ENCODE measurements around the gene ACSL3. TPM values are rescaled to one million over a fixed set of nuclear protein-coding genes. Genes with fewer than 3 reads are reported as not detected.

ACSL3 gene
- total and polyA plus RNA-seq, 2 experiments from 2014 or later, result 108 to 148 TPM

DNA sequence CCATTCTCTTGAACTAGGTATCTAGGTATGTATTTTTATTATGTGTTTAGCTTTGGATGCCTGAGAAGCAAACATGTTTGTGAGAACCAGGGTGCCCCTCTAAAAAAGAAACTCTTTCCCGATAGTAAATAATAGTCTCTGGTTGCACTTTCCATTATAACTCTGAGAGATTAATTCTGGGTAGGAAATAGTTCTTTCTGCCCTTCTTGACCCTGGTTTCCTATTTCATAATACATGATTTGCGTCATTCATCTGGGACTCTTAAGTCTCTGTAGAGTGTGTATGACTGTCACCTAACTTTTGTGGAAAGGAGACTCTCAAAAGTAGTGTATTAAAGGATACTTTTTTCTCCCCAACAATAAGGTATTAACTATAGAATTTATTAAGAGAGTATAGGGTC, 31.5 kb downstream of the ACSL3 start:
- Histone ChIP-seq H3K4me3 (no peak overlapping the region), H3K36me3 (no peaks in the 10 kb centered on the region), H3K27ac (no peak overlapping the region), H3K27me3 (no peaks in the 10 kb centered on the region), H3K4me1 (ENCODE audit: low read depth) (peaks cover 26% of the 10 kb centered on the region), H3K9me3 (ENCODE audit: low read depth) (no peaks in the 10 kb centered on the region)
- DNase-seq (ENCODE audit: low read depth in 1 of 2, low spot score in 1 of 2), result peak in 1 of 2 donors; percentile 71
- TF ChIP-seq, protein P1, sequence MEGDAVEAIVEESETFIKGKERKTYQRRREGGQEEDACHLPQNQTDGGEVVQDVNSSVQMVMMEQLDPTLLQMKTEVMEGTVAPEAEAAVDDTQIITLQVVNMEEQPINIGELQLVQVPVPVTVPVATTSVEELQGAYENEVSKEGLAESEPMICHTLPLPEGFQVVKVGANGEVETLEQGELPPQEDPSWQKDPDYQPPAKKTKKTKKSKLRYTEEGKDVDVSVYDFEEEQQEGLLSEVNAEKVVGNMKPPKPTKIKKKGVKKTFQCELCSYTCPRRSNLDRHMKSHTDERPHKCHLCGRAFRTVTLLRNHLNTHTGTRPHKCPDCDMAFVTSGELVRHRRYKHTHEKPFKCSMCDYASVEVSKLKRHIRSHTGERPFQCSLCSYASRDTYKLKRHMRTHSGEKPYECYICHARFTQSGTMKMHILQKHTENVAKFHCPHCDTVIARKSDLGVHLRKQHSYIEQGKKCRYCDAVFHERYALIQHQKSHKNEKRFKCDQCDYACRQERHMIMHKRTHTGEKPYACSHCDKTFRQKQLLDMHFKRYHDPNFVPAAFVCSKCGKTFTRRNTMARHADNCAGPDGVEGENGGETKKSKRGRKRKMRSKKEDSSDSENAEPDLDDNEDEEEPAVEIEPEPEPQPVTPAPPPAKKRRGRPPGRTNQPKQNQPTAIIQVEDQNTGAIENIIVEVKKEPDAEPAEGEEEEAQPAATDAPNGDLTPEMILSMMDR (IDR thresholded peaks at IDR 0.05; ENCODE audit: low read depth, low read length), result no peak

DNA sequence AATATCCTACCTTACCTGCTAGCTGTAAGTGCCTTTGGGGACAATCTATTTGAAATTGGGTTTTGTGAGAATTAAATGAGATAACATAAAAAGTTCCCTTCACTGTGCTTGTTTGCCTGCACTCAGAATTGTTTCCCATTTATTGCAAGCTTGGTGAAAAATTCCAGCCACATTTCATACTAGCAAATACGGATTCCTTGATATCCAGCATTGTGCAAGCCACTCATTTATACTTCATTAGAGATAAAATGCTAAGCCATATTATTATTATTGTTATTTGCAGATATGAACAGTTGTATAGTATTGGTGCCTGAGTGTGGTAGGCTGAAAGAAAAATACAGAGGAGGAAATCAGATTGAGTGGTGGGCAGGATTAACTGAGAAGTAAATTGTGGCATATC, 31.9 kb downstream of the ACSL3 start:
- no peak for DNase-seq (ENCODE audit: low read depth in 1 of 2, low spot score in 1 of 2)
- Histone ChIP-seq H3K4me1 (ENCODE audit: low read depth) (peaks cover 26% of the 10 kb centered on the region), H3K4me3 (no peak overlapping the region), H3K9me3 (ENCODE audit: low read depth) (no peaks in the 10 kb centered on the region), H3K27me3 (no peaks in the 10 kb centered on the region), H3K27ac (peak overlapping the region; percentile 34), H3K36me3 (no peaks in the 10 kb centered on the region)
- TF ChIP-seq, protein P1 (IDR thresholded peaks at IDR 0.05; ENCODE audit: low read depth, low read length), result no peak

DNA sequence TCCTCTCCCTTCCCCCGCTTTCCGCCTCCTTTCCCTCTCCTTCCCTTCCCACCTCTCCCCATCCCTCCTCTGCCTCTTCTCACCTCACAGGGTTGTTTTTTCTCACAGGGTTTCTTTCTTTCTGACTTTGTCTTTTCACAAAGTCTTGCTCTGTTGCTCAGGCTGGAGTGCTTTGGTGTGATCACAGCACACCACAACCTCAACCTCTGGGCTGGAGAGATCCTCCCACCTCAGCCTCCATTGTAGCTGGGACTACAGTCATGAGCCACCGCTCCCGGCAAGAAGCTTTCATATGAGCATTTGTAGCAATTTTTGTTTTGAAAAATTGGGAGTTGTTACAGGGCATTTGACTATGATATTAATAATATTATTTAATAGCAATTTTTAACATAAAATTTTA, 32.9 kb downstream of the ACSL3 start:
- Histone ChIP-seq H3K27ac (no peak overlapping the region), H3K4me1 (ENCODE audit: low read depth) (peaks cover 30% of the 10 kb centered on the region)
- TF ChIP-seq, protein P1 (IDR thresholded peaks at IDR 0.05; ENCODE audit: low read depth, low read length), result no peak

DNA sequence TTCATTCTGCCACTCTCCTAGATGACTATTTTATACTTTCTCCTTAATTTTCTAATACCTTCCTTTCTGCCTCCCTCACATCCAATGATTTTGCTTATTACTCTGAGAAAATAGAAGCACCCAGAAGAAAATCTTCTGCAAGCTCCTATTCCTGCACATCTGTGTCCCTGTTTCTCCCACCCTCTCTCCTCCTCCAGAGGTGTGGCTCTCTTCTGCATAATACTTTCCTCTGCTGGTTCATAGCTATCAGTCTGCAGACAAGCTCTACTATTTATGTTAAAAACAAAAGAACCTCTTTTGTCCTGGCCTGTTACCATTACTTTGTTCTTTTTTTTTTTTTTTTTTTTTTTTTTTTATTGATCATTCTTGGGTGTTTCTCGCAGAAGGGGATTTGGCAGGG, 34.3 kb downstream of the ACSL3 start:
- no peak overlapping the region for H3K4me3 ChIP-seq
- no peaks in the 10 kb centered on the region for H3K27me3 ChIP-seq
- no peak overlapping the region for H3K27ac ChIP-seq
- no peaks in the 10 kb centered on the region for H3K9me3 ChIP-seq (ENCODE audit: low read depth)
- H3K4me1 ChIP-seq (ENCODE audit: low read depth), result peaks cover 24% of the 10 kb centered on the region
- no peaks in the 10 kb centered on the region for H3K36me3 ChIP-seq
- DNase-seq (ENCODE audit: low read depth in 1 of 2, low spot score in 1 of 2), result no peak
- TF ChIP-seq, protein P1 (IDR thresholded peaks at IDR 0.05; ENCODE audit: low read depth, low read length), result no peak

More for the DNA sequence above, 32.9 kb downstream of the ACSL3 start:
- Histone ChIP-seq H3K4me3 (no peak overlapping the region), H3K27me3 (no peaks in the 10 kb centered on the region), H3K9me3 (ENCODE audit: low read depth) (no peaks in the 10 kb centered on the region), H3K36me3 (no peaks in the 10 kb centered on the region)
- DNase-seq (ENCODE audit: low read depth in 1 of 2, low spot score in 1 of 2), result no peak

DNA sequence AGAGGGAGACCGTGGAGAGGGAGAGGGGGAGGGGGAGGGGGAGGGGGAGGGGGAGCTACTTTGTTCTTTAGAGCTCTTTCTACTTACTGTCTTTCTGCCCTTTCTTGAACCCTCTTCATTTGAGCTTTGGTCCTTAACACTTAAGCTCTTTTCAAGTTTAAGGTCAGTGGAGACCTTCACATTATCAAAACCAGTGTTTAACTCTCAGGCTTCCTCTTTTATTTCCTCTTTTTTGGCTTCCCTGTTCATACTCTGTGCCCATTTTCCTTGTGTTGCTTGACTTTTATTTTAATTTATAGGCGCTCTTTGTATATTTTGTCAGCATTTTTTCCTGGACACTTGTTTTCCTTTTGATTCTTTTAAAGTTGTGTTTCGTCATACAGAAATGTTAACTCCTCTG, 37.1 kb downstream of the ACSL3 start:
- H3K4me1 ChIP-seq (ENCODE audit: low read depth), result peaks cover 11% of the 10 kb centered on the region
- TF ChIP-seq, protein P1 (IDR thresholded peaks at IDR 0.05; ENCODE audit: low read depth, low read length), result no peak
- DNase-seq (ENCODE audit: low read depth in 1 of 2, low spot score in 1 of 2), result no peak
- H3K27ac ChIP-seq, result no peak overlapping the region
- peaks cover 4% of the 10 kb centered on the region for H3K36me3 ChIP-seq
- H3K27me3 ChIP-seq, result no peaks in the 10 kb centered on the region
- no peaks in the 10 kb centered on the region for H3K9me3 ChIP-seq (ENCODE audit: low read depth)
- no peak overlapping the region for H3K4me3 ChIP-seq
